Left renal pelvis (tissue), 4 donors: ENCODE results near the gene PKDCC. TPM values are rescaled to one million over a fixed set of nuclear protein-coding genes. Genes with fewer than 3 reads are reported as not detected.

Experiments used
- DNase-seq, 4 donors: peaks; one replicate each; pipeline ENCODE4 v3.0.0-alpha.2; 2013; ENCODE audit warnings: low read depth in 4 of 4, low spot score in 3 of 4
- polyA plus RNA-seq, 4 donors: library from polyadenylated mRNA; unstranded; fragments of 120-200 nt; gene quantifications; one replicate each; pipeline ENCODE4 v1.2.1, GENCODE V29; 2013; ENCODE audit not compliant: insufficient read length in 4 of 4

The PKDCC gene
- polyA plus RNA-seq, 4 donors = 290 to 589 (median 362) TPM

GRCh38 chr2:42102024-42102590 lies 54.3 kb downstream of the PKDCC start:
- DNase-seq = peak in 2 of 4 donors; percentile 64 to 67

- peak; percentile 70 to 84 (median 74) for DNase-seq
Measured at GRCh38 chr2:42102591-42103450, 55.0 kb downstream of the PKDCC start.

- DNase-seq = no peak
Measured at GRCh38 chr2:42103829-42104228, 56.0 kb downstream of the PKDCC start.

GRCh38 chr2:42104621-42105020 lies 56.8 kb downstream of the PKDCC start:
- DNase-seq = no peak

- DNase-seq = no peak
Measured at GRCh38 chr2:42105330-42106256, 57.8 kb downstream of the PKDCC start.

- no peak for DNase-seq
Measured at GRCh38 chr2:42106257-42106816, 58.5 kb downstream of the PKDCC start.

GRCh38 chr2:42107249-42108042 lies 59.6 kb downstream of the PKDCC start:
- DNase-seq = no peak

Other genes starting within 250 kb of the PKDCC start
- gene EML4, start 121.3 kb downstream of the PKDCC start, polyA plus RNA-seq = 100 to 1,000 TPM in 3 of 4 donors, 10 to 100 TPM in 1; 87.4 to 123 (median 116) TPM